ENCODE results near the gene ECPAS.
"Not testable (repeated sequence)": the region's sequence is repeated elsewhere in the genome, so short reads cannot be mapped to it uniquely, and the experiment has no call there.

The ECPAS gene, protein sequence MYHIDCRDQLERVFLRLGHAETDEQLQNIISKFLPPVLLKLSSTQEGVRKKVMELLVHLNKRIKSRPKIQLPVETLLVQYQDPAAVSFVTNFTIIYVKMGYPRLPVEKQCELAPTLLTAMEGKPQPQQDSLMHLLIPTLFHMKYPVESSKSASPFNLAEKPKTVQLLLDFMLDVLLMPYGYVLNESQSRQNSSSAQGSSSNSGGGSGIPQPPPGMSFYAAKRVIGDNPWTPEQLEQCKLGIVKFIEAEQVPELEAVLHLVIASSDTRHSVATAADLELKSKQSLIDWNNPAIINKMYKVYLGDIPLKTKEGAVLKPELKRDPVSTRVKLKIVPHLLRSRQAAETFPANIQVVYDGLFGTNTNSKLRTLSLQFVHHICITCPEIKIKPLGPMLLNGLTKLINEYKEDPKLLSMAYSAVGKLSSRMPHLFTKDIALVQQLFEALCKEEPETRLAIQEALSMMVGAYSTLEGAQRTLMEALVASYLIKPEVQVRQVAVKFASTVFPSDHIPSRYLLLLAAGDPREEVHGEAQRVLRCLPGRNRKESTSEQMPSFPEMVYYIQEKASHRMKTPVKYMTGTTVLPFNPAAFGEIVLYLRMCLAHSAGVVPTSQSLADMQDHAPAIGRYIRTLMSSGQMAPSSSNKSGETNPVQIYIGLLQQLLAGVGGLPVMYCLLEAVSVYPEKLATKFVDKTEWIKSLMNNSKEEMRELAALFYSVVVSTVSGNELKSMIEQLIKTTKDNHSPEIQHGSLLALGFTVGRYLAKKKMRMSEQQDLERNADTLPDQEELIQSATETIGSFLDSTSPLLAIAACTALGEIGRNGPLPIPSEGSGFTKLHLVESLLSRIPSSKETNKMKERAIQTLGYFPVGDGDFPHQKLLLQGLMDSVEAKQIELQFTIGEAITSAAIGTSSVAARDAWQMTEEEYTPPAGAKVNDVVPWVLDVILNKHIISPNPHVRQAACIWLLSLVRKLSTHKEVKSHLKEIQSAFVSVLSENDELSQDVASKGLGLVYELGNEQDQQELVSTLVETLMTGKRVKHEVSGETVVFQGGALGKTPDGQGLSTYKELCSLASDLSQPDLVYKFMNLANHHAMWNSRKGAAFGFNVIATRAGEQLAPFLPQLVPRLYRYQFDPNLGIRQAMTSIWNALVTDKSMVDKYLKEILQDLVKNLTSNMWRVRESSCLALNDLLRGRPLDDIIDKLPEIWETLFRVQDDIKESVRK (N-terminal part only)

DNA sequence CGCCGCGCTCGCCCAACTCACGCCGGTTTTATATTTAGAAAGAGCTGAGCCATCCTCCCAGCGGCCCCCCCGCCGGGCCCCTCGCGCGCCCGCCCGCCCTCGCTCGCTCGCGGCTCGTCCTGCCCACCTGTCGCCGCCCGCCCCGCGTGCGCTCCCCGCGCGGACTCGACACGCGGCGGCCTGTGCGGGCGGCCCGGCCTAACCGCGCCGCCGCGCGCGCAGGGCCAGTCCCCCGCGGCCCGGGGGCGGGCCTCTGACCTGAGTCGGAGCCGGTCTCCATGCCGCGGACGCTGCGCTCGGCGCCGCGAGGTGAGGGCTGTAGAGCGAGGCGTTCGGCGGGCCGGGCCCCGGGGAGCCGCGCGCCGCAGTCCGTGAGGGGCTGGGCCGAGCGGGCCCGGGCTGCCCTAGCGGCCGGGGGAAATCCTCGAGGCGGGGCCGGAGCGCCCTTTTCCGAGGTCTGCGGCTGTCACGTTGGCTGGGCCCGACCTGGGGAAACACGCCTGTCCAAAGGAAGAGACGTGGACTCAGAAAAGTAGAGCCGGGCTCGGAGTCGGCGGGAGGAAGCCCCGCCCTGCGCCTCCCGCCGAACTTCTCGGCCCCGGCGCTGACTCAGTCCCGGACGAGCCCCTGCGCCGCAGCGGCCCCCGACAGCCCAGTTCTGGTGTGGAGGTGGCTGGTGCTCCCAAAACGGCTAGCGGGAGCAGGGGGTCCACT is at the start of gene ECPAS:
TSS of gene ECPAS (minus strand) at position 526 of the 714 bp plus-strand sequence. CDS start 11,465 bp downstream, outside the sequence.
- peak; percentile 81 to 90 for DNase-seq

DNA sequence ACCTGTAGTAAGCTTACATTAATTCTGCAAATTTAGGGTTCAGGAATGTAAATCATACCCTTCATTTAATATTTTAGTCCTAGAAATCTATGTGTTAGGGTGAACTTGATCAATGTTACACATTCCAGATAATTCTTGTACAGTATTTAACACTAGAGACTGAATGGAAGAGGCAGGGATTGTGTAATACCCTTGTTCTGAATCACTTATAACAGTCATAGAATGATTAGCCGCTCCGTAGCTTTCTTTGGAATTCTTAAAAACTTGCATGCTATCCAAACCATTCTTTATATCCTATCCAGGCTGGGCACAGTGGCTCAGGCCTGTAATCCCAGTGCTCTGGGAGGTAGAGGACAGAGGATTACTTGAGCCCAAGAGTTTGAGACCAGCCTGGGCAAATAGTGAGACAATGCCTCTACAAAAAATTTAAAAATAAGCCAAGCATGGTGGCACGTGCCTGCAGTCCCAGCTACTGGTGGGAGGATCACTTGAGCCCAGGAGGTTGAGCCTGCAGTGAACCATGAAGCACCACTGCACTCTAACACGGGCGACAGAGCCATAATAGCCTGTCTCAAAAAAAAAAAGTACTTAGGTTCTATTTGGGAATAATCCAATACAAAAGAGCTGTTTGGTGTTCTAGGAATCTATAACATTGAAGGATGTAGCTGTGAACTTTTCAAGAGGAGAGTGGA is 49.1 kb upstream of the ECPAS start:
- DNase-seq: no peak

GRCh38 chr9:111531716-111532115 is 47.5 kb upstream of the ECPAS start:
- no peak for DNase-seq

DNA sequence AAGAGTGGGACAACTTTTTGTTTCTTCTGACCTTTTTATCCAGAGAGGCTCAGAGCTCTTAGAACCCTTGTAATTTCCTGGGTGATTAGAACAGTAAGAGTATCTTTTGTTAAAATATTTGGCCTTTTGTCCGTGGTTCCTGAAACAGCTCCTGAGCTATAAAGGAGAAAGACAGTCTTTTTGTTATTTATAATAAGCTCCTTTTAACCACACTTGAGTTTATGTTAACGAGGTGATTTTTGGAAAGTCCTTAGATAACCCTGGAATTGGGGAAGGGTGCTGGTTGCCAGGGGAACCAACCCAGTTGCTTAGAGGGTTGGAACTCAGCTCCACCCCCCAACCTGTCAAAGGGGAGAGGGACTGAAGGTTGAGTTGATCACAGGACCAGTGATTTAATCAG is 45.6 kb upstream of the ECPAS start:
- no peak for DNase-seq

GRCh38 chr9:111527347-111527746 is 43.2 kb upstream of the ECPAS start:
- DNase-seq: no peak

GRCh38 chr9:111525056-111525977 is 41.1 kb upstream of the ECPAS start, which contains the start of gene ZNF483:
TSS of gene ZNF483 (plus strand) at chr9:111525179. CDS start at chr9:111527396, 2,217 bp downstream.
- DNase-seq: peak; percentile 28 to 58

GRCh38 chr9:111524731-111525055 is 40.5 kb upstream of the ECPAS start:
- DNase-seq: no peak

GRCh38 chr9:111516061-111516465 is 31.9 kb upstream of the ECPAS start:
- no peak for DNase-seq

DNA sequence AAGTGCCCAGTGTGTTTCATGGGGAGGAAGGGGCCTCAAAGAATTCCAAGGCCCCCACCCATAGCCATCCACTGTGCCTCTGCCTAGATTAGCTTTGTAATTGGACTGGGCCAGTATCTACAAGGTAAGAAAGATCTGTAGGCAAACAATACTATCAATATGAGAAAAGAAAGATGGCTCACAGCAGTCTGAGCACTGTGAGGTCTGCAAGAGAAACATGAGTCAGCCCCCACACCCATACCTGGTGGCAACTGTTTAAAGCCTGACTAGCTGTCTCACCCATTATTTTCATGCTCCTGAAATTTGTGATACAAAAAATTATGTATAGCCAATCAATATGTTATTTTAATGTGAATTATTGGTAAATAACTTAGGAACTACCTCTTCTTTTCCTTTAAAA is 30.8 kb upstream of the ECPAS start:
- no peak for DNase-seq

DNA sequence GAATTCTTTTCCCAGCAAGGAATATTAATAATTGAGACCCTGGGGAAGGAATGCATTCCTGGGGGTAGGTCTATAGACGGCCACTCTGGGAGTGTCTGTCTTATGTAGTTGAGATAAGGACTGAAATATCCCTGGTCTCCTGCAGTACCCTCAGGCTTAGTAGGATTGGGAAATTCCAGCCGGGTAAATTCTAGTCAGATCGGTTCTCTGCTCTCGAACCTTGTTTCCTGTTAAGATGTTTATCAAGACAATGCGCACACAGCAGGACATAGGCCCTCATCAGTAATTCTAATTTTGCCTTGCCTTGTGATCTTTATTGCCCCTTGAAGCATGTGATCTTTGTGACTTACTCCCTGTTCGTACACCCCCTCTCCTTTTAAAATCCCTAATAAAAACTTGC is 27.4 kb upstream of the ECPAS start:
- not testable (repeated sequence) for DNase-seq

- DNase-seq: no peak
These were observed 18.3 kb upstream of the ECPAS start for GRCh38 chr9:111502506-111502905.

DNA sequence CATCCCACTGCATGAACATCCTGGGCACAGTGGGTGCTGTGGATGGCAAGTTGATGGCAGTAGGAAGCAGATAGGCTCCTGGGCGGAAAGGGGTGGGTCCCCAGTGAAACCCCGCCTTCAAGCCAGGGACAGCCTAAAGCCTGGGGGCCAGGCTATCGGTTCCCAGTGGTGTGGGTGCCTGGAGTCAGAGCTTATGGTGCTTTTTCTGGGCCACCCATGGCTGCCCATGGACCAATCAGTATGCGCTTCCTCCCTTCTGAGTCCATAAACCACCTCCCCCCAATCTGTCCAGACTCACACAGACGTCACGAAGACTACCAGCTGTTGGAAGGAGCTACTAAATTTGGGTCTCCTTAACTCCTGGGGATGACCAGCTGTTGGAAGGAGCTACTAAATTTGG is 17.5 kb upstream of the ECPAS start:
- no peak for DNase-seq

- no peak for DNase-seq
These were observed 16.9 kb upstream of the ECPAS start for GRCh38 chr9:111501005-111501562.

DNA sequence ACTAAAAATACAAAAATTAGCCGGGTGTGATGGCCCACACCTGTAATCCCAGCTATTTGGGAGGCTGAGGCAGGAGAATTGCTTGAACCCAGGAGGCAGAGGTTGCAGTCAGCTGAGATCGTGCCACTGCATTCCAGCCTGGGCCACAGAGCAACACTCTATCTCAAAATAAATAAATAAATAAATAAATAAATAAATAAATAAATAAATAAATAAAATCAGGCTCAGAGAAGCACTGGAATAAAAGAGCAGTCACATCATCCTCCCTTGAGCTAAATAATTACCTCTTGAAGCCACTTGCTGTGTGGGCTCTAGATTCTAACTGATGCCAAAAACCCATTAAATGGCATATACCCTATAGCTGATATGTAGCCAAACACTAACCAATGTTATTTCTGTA is 13.0 kb upstream of the ECPAS start:
- DNase-seq: not testable (repeated sequence)

GRCh38 chr9:111484572-111484894 is 350 bp upstream of the ECPAS start:
- peak; percentile 45 to 57 for DNase-seq

- peak in 1 of 2 donors; percentile 34 for DNase-seq
These were observed 735 bp downstream of the ECPAS start for GRCh38 chr9:111483439-111483857.

DNA sequence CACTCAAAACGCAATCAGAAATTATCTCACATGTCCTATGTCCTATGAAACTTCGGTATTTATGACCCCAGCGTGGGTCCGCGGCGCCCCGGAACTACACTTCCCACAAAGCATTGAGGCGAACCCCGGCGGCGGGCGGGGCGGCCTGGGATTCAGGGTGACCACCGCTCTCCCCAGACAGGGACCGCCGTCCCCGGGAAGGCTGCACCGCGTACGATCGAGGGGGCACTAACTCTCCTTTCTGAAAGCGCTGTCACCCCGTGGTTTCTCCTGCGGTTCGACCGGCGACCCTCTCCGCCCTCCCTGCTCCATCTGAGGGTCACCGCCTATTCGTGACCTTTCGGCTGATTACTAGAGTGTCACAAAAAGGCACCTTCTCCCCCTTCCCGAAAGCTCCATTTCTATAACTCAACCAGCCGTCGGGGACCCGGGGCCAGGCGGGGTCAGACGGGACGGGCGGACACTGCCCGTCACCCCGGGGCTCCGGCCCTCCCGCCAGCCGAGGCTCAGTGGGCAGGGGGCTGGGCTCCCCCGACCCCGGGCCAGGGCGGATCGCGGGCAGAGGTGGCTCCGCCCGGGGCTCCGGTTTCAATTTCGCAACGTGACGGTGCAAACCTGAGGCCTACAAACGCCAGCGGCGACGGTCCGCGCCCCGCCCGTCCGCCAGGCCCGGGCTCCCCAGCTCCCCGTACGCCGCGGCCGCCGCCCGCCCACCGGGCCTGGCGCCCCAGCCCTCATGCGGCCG is 1.3 kb downstream of the ECPAS start:
- peak; percentile 65 to 72 for DNase-seq

DNA sequence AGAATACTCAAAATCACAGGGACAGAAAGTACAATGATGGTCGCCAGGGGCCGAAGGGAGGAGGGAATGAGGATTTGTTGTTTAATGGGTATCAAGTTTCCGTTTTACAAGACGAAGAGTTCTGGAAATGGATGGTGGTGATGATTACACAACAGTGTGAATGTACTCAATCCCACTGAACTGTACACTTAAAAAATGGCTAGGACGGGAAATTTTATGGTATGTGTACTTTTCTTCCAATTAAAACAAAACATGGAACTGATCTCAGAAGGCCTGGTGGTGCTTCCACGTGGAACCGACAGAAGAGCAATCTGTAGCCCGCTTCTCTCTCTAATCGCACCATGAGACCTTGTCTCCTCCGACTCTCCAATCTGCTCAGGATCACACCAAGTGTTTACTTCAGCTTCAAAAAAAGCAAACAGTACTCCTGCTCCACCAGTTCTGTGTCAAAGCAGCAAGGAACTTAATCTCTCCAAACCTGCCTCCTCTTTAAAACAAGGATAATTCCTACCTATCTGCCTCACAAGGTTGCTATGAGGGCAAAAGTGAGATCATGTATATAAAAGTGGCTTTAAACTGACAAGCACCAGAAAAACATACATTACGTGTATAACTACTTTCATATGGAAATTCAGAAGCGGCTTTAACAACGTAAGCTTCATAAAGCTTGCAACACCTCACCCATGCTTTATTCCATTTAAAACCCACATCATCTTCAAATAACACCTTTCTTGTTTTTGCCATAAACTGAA is 2.1 kb downstream of the ECPAS start:
- DNase-seq: no peak

- DNase-seq: no peak
These were observed 6.5 kb downstream of the ECPAS start for GRCh38 chr9:111477677-111478076.
